Omental fat pad (tissue), 4 donors: ENCODE data around the gene KBTBD6. TPM values are rescaled to one million over a fixed set of nuclear protein-coding genes. Genes with fewer than 3 reads are reported as not detected.

ENCODE experiments used
- ATAC-seq: fragments of 150-250 bp; one replicate; pipeline ENCODE4 v1.9.1; 2016; ENCODE audit warnings: mild to moderate bottlenecking, moderate library complexity; ENCODE audit not compliant: low FRiP score
- DNase-seq: peaks from one replicate; pipeline ENCODE4 v3.0.0-alpha.2; 2019; ENCODE audit warnings: low spot score
- total RNA-seq, 4 donors: library from RNA; depleted of rRNA; stranded (reverse); fragments of >200 nt; gene quantifications; one replicate each; pipeline ENCODE4 v1.1.0, GENCODE V29; 2016
- TF ChIP-seq, protein P1 (sequence below), 3 donors: fragments of 450-650 bp; IDR thresholded peaks; one replicate each; pipeline ENCODE4 v1.5.1; 2016 to 2017; ENCODE audit warnings: antibody characterized with exemption in 3 of 3, mild to moderate bottlenecking in 3 of 3, moderate library complexity in 2 of 3

Gene KBTBD6
- total RNA-seq, 4 donors from 2014 or later = 4.3 to 8.4 (median 5.6) TPM

DNA sequence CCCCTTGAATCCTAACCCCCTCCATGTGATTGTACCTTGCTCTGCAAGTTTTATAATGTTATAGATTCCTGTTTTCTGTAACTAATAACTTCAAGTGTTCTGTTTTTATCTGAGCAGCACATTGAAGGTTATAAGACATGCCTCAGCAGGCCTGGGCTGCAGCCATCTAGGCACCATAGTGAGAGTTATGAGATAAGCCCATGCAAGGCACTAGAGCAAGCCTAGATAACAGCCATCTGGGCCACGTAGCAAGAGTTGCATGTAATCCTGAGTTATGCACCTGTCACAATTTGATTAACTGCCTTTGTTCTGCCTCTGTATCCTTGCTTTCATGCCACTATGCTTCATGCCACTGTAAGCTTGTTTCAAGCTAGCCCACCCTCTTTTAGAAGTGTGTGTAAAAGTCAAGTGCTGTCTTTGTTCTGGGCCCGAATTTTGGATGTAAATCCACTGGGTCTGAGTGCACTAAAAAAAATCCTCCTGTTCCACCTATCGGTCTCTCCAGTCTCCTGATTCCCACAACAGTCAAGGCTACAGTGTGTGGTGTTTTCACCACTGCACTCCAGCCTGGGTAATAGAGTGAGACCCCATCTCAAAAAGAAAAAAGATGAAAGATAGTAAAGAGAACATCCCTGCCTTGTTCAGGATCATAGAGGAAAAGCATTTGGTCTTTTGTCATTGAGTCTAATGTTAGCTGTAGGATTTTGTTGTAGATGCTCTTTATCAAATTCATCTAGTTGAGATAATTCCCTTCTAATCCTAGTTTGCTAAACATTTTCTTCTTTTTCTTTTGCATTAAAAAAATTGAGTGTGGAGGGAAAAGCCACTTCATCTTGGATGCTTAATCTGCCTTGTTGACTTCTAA lies 16.0 kb upstream of the KBTBD6 start:
- no peak for DNase-seq
- ATAC-seq = no peak
- TF ChIP-seq, protein P1, sequence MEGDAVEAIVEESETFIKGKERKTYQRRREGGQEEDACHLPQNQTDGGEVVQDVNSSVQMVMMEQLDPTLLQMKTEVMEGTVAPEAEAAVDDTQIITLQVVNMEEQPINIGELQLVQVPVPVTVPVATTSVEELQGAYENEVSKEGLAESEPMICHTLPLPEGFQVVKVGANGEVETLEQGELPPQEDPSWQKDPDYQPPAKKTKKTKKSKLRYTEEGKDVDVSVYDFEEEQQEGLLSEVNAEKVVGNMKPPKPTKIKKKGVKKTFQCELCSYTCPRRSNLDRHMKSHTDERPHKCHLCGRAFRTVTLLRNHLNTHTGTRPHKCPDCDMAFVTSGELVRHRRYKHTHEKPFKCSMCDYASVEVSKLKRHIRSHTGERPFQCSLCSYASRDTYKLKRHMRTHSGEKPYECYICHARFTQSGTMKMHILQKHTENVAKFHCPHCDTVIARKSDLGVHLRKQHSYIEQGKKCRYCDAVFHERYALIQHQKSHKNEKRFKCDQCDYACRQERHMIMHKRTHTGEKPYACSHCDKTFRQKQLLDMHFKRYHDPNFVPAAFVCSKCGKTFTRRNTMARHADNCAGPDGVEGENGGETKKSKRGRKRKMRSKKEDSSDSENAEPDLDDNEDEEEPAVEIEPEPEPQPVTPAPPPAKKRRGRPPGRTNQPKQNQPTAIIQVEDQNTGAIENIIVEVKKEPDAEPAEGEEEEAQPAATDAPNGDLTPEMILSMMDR (IDR thresholded peaks at IDR 0.05) = no peak

DNA sequence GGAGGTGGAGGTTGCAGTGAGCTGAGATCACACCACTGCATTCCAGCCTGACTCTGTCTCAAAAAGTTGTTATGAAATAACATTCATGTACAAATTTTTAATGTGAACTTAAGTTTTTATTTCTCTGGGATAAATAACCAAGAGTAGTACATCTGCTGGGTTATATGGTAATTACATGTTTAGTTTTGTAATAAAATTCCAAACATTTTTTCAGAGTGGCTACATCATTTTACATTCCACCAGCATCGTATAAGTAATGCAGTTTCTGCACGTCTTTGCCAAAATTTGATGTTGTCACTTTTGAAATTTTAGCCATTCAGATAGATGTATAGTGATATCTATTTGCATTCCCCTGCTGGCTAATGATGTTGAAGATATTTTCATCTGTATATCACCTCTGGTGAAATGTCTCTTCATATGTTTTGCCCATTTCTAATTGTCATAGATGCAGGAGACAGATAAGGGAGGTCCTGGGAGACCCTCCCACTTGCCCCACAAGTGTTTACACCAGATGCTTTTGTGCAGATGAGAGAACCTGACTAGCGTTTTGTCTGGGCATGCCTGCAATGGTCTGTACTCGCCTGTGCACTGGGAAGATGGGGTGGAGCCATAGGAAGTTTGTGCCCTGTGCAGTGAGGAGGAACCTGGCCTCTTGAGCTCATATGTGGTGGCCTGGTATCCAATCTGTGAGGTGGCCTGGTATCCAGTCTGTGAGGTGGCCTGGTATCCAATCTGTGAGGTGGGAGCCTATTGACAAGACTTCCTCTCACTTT lies 12.7 kb upstream of the KBTBD6 start:
- TF ChIP-seq, protein P1 (IDR thresholded peaks at IDR 0.05) = no peak
- DNase-seq = no peak
- no peak for ATAC-seq

DNA sequence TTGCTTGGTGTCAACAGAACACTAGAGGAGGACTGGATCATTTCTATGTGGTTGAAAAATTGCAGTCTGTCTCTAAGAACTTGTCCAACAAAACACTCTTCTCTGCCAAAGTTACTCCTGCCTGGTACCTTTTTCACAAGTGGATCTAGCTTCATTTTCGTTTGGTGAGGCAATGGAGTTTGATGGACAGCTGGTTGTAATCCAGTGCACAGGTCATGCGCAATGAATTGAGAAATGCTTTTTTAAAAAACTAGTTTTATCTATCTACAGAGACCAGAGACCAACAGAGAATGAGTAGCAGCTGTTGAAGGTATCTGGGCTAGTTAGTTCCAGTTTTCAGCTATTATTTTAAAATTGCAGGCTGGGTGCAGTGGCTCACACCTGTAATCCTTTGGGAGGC lies 12.0 kb upstream of the KBTBD6 start:
- TF ChIP-seq, protein P1 (IDR thresholded peaks at IDR 0.05) = no peak
- ATAC-seq (no peak), DNase-seq (no peak)

DNA sequence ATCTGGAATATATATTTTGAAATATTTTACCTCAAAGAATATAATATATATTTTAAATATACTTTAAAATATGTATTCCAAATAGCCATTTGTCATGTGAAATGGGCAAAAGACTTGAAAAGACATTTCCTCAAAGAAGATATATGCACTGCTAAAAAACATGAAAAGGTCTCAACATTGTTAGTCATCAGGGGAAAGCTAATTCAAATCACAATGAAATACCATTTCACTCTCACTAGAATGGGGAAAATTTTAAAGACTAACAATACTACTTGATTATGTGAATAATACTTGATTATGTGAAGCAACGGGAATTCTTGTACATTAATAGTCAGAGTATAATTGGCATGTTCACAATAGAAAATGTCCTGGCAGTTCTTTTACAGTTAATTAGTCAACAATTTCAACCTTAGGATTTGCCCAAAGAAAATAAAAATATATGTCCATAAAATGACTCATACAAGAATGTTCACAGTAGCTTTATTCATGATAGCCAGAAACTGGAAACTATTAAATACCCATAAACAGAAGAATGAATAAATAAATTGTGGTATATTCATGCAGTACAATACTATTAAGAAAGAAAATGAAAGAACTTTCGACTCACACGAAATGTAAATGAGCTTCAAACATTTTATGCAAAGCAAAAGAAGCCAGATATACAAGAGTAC lies 6.8 kb upstream of the KBTBD6 start:
- TF ChIP-seq, protein P1 (IDR thresholded peaks at IDR 0.05) = no peak
- DNase-seq = no peak
- no peak for ATAC-seq

DNA sequence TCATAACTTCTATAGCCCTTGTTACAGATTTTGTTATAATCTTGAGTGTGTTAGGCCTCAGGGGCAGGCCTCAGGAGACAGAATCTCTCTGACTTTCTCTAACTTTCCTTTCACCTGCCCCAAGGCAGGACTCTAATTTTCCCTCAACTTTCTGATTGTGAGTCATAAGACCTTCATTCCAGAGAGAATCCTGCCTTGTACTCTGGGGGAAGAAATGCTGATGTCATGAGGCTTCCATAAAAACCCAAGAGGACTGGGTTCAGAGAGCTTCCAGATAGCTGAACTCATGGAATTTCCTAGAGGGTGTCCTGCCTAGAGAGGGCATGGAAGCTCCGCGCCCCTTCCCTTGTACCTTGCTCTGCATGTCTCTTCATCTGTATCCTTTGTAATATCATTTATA lies 5.3 kb upstream of the KBTBD6 start:
- DNase-seq (no peak), ATAC-seq (no peak)
- TF ChIP-seq, protein P1 (IDR thresholded peaks at IDR 0.05) = no peak

DNA sequence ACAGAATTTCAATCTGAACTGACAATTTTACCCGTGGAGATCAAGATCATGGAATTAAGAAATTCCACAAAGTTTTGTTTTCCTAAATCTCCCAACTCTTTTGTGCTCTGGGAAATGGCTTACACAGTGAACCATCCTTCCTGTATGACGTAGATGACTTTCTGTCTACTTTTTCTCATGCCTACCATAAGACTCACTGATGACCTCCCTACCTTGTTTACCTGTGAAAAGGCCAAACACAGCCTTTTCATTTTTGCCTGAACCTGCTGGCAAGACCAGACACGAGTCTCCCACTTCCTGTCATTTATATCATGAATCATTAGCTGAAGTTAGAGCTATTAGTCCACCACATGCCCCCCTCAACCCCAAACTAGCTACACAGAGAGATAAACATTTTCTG lies 4.6 kb upstream of the KBTBD6 start:
- TF ChIP-seq, protein P1 (IDR thresholded peaks at IDR 0.05) = no peak
- DNase-seq (no peak), ATAC-seq (no peak)
